HG03108 (cell line): ENCODE measurements around the gene ABHD2.
"Not testable (repeated sequence)": the region's sequence is repeated elsewhere in the genome, so short reads cannot be mapped to it uniquely, and the experiment has no call there.

ENCODE experiments used
- ATAC-seq: cut with Tn5 transposase; IDR thresholded peaks from one replicate; pipeline ENCODE4 v1.9.1; 2021; ENCODE audit warnings: moderate library complexity; ENCODE audit not compliant: unreplicated experiment

Gene ABHD2

DNA sequence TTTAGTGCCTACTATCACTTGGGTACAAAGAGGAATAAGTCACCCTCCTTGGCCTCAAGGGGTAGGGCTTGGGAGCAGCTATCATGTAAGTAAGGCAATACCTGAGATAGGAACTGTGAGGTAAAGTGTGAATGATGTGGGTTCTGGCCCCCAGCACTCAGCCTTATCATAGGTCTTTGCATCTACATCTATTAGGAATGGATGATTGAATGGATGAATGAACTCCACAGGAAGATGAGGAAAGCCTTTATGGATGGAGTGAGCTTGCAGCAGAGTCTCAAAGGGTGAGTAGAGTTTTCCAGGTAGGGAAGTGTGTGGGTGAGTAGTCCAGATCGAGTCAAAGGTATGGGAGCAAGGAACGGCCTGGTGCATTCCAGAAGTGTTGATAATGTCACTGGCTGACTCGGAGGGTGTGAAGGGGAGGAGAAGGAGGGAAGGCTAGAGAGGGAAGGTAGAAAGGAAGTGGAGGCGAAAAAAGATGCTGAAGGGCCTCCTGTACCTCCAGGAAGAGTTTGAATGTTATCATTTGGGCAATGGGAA is 13.1 kb upstream of the ABHD2 start:
- no peak for ATAC-seq

DNA sequence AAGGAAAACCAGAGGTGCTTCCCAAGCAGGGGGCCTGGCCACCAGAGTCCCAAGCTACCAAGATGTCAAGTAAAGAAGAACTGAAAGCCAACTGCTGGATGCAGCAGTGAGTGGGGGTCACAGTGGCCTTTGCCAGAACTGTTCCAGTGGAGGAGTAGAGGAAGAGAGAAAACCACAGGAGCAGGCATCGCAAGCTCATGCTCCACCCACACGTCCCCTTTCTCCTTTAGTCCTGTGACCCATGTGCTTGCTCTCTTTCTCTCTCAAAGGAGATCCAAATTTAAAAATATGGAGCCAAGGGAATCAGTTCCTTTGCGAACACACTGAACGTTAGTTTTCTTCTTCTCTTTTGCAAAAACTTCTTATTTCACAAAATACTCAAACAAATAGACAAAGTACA is 12.4 kb upstream of the ABHD2 start:
- no peak for ATAC-seq

DNA sequence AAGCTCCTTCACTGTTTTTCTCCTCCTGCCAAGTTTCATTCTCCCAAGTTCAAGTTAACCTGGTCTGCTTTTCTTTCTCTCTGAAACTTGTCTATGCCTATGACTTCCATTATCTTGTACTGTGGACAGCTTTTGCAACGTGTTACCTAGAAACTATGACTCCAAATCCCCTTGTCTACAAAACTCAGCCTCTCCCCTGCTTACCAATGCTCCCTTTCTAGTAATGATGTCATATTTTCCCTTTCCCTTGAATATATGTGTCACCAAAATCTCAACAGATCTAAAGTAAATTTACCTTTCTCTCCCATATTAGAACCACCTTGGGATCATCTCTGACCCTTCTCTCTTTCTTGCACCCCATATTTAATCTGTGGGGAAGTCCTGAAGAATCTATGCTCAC is 10.5 kb upstream of the ABHD2 start:
- ATAC-seq: no peak

- no peak for ATAC-seq
Observed at GRCh38 chr15:89078851-89079810, 9.1 kb upstream of the ABHD2 start.

GRCh38 chr15:89081878-89082277 is 6.4 kb upstream of the ABHD2 start:
- no peak for ATAC-seq

DNA sequence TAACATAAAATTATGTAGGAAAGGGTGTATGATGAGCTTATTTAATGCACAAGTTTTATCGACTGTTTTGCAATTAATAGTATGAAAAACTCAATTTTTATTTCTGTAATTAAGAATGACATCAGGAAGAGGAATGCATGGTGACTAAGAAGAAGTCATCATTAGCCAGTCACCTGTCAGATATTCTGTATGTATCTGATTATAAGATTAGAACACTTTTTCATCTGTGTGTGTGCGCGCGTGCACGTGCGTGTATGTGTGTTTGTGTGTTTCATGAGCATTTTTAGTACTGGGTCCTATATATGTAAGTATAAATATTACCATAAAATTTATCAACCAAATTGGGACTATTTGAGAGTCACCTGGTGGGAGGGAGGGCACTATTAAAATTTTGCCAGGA is 5.0 kb upstream of the ABHD2 start:
- ATAC-seq: no peak

- no peak for ATAC-seq
Observed at GRCh38 chr15:89085289-89085926, 2.8 kb upstream of the ABHD2 start.

- ATAC-seq: not testable (repeated sequence)
Observed at GRCh38 chr15:89085933-89086332, 2.3 kb upstream of the ABHD2 start.

DNA sequence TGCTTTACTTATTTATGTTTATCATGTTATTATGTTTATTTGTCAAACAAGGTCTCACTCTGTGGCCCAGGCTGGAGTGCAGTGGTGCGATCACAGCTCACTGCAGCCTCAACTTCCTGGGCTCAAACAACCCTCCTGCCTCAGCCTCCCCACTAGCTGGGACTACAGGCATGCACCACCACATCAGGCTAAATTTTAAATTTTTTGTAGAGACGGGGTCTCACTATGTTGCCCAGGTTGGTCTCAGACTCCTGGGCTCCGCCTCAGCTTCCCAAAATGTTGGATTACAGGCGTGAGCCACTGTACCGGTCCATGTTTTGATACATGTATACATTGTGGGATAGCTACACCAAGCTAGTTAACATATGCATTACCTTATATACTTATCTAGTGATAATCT is 1.9 kb upstream of the ABHD2 start:
- ATAC-seq: not testable (repeated sequence)

DNA sequence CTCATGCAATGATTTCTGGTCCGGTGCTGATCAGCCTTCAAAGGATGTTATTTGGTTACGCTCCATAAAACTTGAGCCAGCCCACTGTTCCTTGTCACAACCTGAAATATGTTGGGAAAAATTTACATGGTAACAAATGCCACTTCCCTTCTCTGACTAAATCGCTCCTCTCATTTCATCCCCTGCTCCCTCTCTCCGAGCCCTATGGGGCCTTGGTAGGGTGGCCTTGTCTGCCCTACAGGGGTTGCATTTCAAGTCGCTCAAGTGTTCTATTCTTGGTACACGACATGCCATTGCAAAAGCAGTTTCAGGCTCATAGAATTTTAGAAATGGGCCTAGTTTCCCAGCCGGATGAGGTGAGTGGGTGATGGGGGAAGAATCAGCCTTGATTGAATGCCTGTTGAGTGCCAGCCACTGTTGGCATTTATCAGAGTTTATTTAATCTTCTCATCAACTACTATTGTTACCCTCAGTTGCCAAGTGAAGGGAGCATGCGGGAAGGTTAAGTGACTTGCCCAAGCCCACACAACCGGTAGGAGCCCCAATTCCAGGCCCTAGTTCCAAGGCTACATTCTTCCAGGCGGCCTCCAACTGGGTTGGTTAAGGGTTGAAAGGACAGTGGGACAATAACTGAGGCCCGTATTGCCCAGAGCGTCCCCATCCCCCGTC is 961 bp upstream of the ABHD2 start:
- no peak for ATAC-seq

DNA sequence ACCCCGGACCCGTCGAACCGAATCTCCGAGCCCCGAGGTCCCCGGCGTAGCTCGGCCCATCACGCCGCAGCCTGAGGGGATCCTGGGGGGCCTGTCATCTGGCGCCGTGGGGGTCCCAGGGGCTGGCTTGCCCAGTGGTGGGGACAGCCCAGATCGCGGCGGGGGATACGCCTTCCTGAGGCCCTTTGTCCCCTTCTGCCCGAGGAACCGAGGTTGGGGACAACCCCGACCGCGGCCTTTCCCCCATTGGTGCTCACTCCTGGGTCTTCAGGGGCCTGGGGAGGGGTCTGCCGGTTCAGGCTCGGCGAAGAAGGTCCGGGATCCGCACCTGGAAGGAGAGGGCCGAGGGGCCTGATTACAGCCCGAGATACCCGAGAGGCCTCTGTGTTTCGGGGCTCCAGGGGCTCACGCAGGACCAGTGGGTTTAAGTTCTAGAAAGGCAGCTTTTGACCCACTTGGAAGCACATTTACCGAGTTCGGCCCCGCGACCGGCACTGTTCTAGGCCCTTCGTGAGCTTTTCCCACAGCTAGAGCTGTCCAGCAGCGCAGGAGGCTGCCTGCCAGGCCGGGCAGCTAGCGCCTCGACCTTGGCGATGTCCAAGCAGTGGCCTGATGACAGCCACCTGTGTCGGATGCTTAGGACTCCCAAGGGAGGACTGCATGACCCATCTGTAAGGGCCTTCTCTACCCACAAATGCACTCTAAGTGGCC is 504 bp downstream of the ABHD2 start:
- peak; percentile 4 for ATAC-seq

DNA sequence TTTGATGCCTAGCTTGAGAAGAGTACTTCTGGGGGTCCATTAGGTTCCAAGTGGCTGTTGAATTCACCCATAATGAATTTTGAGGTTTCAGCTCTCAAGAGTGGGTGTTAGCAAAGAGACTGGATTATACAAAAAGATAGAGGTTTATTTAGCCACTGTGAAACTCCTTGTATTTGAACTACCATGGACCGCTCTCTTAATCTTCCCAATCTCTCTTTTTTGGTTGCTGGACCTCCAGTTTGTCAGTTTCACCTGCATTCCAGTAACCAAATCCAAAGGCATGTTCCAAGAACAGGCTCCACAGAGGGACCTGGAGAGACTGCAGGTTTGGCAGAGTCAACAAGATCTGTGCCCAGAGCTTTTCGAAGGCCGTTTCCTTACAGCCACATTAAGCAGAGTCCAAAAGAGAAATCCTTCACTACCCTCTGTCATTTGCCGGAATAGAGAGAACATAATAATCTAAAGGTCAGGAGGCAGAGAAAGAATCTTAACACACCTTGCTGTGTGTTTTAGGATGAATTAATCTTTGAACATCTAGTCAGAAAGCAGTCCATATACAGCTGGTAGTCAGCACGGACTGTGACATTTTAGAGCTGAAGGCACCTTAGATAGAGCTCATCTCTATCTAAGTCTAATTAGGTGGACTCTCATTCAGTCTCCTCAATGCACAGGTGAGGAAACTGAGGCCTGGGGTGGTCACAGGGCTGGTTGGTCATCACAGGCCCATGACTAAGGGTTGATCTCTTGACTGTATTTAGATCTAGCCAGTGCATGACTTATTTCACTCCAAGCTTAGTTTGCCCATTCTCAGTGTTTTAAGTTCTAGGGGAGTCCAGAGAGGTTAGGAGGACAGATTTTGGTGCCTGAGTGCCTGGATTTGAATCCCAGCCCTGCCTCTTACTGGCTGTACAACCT is 1.3 kb downstream of the ABHD2 start:
- ATAC-seq: no peak

- no peak for ATAC-seq
Observed at GRCh38 chr15:89090791-89091626, 2.8 kb downstream of the ABHD2 start.

DNA sequence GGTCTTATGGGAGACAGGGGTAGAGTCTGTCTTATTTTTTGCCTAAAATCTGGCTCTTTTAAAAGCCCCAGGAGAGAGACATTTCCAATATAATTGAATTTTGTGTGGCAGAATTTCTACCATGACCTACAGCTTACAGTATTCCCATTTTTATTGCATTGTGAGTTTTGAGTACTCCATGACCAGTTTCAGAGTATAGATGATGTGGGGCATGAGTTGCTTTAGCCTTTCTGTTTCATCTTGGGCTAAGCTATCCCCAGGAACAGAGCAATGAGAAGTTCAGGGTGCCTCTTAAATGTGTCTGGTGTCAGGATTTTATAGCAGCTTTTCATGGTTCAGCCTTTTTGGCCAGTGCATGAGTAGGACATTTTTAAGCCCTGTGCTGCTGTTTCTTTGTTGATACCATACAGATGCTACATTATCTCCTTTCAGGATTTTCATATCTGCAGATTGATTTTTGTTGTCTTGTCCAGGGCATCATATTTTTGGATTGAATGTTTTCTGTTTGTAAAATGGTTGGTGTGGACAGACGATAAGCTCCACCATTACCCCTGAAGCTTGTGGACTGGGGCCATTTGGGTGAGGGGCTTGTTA is 3.5 kb downstream of the ABHD2 start:
- no peak for ATAC-seq

DNA sequence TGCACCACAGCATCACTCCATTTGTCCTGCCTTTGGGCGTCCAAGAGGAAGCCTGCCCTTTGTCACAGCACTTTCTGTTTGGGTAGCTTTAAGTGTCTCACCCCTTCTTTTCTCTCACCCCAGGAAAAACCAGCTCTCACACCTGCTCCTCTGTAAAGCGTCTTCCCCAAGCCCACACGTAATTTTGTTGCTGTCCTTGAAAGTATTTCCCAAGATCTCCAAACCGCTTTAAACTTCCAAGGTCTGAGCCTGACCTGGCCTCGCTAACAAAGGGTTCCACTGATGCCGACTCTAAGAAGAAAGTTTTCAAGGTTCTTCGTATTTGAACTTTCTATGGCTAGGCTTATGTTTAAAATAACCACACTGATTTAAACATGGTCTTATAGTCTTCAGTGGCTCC is 5.3 kb downstream of the ABHD2 start:
- ATAC-seq: no peak

GRCh38 chr15:89095073-89095472 is 6.8 kb downstream of the ABHD2 start:
- no peak for ATAC-seq

GRCh38 chr15:89095556-89095955 is 7.3 kb downstream of the ABHD2 start:
- no peak for ATAC-seq

DNA sequence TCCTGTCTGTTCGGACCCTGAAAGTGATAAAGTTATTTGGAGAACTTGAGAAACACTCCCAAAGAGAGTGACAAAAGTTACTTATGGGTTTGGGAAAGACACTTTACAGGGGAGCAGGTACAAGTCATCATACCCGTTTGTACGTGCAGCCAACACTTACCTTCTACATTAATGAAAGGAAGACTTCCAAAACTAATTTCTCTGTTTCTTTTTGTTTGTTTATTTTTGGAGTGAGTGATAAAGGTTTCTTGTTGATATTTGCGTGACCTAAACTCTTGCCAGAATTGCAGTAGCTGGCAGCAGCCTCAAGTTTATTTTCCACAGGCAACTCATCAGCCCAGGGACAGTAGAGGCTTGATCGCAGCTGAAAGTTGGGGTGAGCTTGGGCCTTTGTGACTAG is 8.4 kb downstream of the ABHD2 start:
- no peak for ATAC-seq

DNA sequence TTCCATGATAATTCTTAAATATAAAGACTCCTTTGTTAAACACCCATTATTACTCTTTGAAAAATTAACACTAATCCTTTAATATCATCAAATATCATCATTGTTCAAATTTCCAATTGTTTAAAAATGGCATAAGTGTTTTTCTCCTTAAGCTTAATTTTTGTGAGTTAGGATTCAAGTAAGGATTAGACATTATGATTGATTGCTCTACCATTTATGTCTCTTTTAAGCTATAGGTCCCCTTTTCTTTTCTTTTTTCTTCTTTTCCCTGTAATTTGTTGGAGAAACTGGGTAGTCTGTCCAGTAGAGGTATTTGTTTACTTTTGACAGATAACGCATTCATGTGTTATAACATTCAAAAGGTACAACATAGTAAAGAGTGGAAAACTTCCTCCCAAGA is 9.1 kb downstream of the ABHD2 start:
- no peak for ATAC-seq
